Brain microvascular endothelial cell (primary cell): Measurements from ENCODE around the gene CYP3A4.

Source experiments
- DNase-seq: peaks from one replicate; pipeline ENCODE4 v3.0.0-alpha.2; 2020
- H3K27ac ChIP-seq: fragments of 250-450 bp; sonication (Bioruptor Pico); 2 replicates; pipeline ENCODE4 v1.5.1; 2020; ENCODE audit warnings: mild to moderate bottlenecking, moderate library complexity
- H3K27me3 ChIP-seq: fragments of 250-450 bp; sonication (Bioruptor Pico); replicated peaks from 2 replicates; pipeline ENCODE4 v1.5.1; 2020; ENCODE audit warnings: mild to moderate bottlenecking
- H3K36me3 ChIP-seq: fragments of 250-450 bp; sonication (Bioruptor Pico); replicated peaks from 2 replicates; pipeline ENCODE4 v1.5.1; 2020; ENCODE audit warnings: mild to moderate bottlenecking
- H3K4me3 ChIP-seq: 2 replicates; pipeline ENCODE4 v1.5.1; 2011; ENCODE audit warnings: low read depth, mild to moderate bottlenecking, control low read depth, low read length, moderate library complexity
- CTCF ChIP-seq: IDR thresholded peaks from 2 replicates; pipeline ENCODE4 v1.5.1; 2011; ENCODE audit warnings: low read depth, mild to moderate bottlenecking, moderate library complexity, low read length, control low read depth, inconsistent platforms; ENCODE audit errors: missing control alignments
- in situ Hi-C: cut with HindIII; loops from 2 replicates; pipeline ENCODE4 v1.10.0; 2017; ENCODE audit warnings: low sequenced_read_pairs, low pct_ligation_motif_present

CYP3A4 gene

GRCh38 chr7:99784007-99784406 is at the start of gene CYP3A4:
TSS of gene CYP3A4 (minus strand) at chr7:99784184. CDS start at chr7:99784081, 103 bp downstream.
- Histone ChIP-seq H3K27ac (no peak within 1 kb of the TSS), H3K36me3 (no peaks in the 10 kb centered on the region), H3K27me3 (no peaks in the 10 kb centered on the region), H3K4me3 (no peak within 1 kb of the TSS)
- no peak for DNase-seq
- TF ChIP-seq CTCF: no peak
- in situ Hi-C loops: no loop called here

- no peak for TF ChIP-seq CTCF
- Histone ChIP-seq H3K27ac (no peak overlapping the region), H3K27me3 (no peaks in the 10 kb centered on the region), H3K36me3 (no peaks in the 10 kb centered on the region), H3K4me3 (no peak overlapping the region)
- in situ Hi-C loops: no loop called here
- no peak for DNase-seq
Observed at GRCh38 chr7:99833289-99833877, 49.4 kb upstream of the CYP3A4 start.

GRCh38 chr7:99831595-99831994 is 47.6 kb upstream of the CYP3A4 start:
- in situ Hi-C loops: no loop called here
- no peaks in the 10 kb centered on the region for H3K36me3 ChIP-seq
- no peaks in the 10 kb centered on the region for H3K27me3 ChIP-seq
- no peak overlapping the region for H3K27ac ChIP-seq
- H3K4me3 ChIP-seq: no peak overlapping the region
- no peak for TF ChIP-seq CTCF
- DNase-seq: no peak

- no peak for TF ChIP-seq CTCF
- no peak overlapping the region for H3K4me3 ChIP-seq
- no peak overlapping the region for H3K27ac ChIP-seq
- no peaks in the 10 kb centered on the region for H3K36me3 ChIP-seq
- H3K27me3 ChIP-seq: peaks cover under 1% of the 10 kb centered on the region
- no peak for DNase-seq
- in situ Hi-C loops: no loop called here
Observed at GRCh38 chr7:99829524-99830160, 45.7 kb upstream of the CYP3A4 start.

GRCh38 chr7:99828811-99829210 is 44.8 kb upstream of the CYP3A4 start:
- Histone ChIP-seq H3K4me3 (no peak overlapping the region), H3K27ac (no peak overlapping the region), H3K27me3 (peaks cover 2% of the 10 kb centered on the region), H3K36me3 (no peaks in the 10 kb centered on the region)
- TF ChIP-seq CTCF: no peak
- no peak for DNase-seq
- in situ Hi-C loops: no loop called here
